Gastroesophageal sphincter (tissue), 3 donors: ENCODE data around the gene CORO2B.

Experiments used
- CTCF ChIP-seq, 4 experiments: fragments of 200-600 bp in 2 of 4; fragments of 450-650 bp in 2 of 4; sonication (generic) in 1 of 4; IDR thresholded peaks; one replicate each; pipeline ENCODE4 v1.5.1; 2017 to 2019; ENCODE audit warnings: antibody characterized with exemption in 4 of 4, mild to moderate bottlenecking in 2 of 4, moderate library complexity in 2 of 4
- POLR2AphosphoS5 ChIP-seq: sonication (generic); formaldehyde crosslinking; IDR thresholded peaks from one replicate; pipeline ENCODE4 v1.6.1; 2017; ENCODE audit warnings: antibody characterized with exemption

- TF ChIP-seq POLR2AphosphoS5 = no peak
- TF ChIP-seq CTCF (IDR thresholded peaks at IDR 0.05) = no peak
These were observed 79.4 kb downstream of the CORO2B start for GRCh38 chr15:68658151-68658550.
